ENCODE measurements around the gene IL1RAPL1. TPM values are rescaled to one million over a fixed set of nuclear protein-coding genes. Genes with fewer than 3 reads are reported as not detected.

IL1RAPL1 gene
- total and polyA plus RNA-seq, 9 donors: 0.39 to 2.3 (median 1.2) TPM

GRCh38 chrX:29196501-29196900 is 609.3 kb downstream of the IL1RAPL1 start:
- no peaks in the 10 kb centered on the region for H3K9me3 ChIP-seq (replicated peaks; ENCODE audit: control insufficient read depth, low read depth, low read length)
- H3K27me3 ChIP-seq (ENCODE audit: control insufficient read depth, insufficient read depth, low read length): peaks cover 4% of the 10 kb centered on the region
- H3K4me3 ChIP-seq (ENCODE audit: low read length): no peak overlapping the region
- no peaks in the 10 kb centered on the region for H3K4me1 ChIP-seq (ENCODE audit: control insufficient read depth, insufficient read depth, low read length)
- no peaks in the 10 kb centered on the region for H3K36me3 ChIP-seq (ENCODE audit: control insufficient read depth, insufficient read depth, low read length)
- H3K27ac ChIP-seq (ENCODE audit: low read length): no peak overlapping the region
- DNase-seq: no peak

DNA sequence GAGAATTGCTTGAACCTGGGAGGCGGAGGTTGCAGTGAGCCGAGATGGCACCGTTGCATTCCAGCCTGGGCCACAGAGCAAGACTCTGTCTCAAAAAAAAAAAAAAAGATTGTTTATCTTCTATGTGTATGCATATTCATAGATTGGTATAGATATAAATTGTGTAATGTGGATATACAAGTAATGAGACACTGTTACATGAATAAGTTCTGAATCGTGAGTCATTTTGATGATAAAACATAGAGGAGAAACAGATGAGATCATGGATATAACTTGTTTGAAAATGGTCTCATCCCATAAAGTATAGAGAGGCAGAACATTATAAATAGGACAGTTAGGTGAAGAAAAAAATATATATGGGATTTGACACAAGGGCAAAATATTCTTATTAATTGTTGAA is 628.0 kb downstream of the IL1RAPL1 start:
- Histone ChIP-seq H3K27ac (ENCODE audit: low read length) (no peak overlapping the region), H3K36me3 (ENCODE audit: control insufficient read depth, insufficient read depth, low read length) (no peaks in the 10 kb centered on the region), H3K9me3 (replicated peaks; ENCODE audit: control insufficient read depth, low read depth, low read length) (no peaks in the 10 kb centered on the region), H3K4me1 (ENCODE audit: control insufficient read depth, insufficient read depth, low read length) (no peaks in the 10 kb centered on the region), H3K27me3 (ENCODE audit: control insufficient read depth, insufficient read depth, low read length) (no peaks in the 10 kb centered on the region), H3K4me3 (ENCODE audit: low read length) (no peak overlapping the region)
- no peak for DNase-seq
- 60% methylated on average over 1 of the region's 4 CpGs for WGBS (ENCODE audit: insufficient coverage)

DNA sequence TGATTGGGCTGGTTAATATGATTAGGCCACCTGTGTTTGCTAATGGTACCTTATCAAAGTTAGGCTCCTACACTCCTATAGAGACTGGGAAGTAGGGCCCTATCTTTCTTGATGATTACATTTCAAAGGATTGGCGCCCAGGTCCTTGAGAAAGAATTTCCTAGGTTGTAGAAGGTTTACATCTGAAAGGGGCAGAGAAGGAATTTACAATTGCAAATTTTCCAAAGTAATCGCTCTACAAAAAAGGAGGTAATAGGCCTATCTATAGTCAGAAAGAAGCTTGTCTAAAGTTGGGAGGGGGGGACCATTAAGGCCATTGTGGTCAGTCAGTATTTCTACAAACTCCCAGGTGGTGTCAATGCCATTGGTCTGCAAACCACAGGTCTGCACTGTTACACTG is 638.4 kb downstream of the IL1RAPL1 start:
- no peak overlapping the region for H3K4me3 ChIP-seq (ENCODE audit: low read length)
- H3K27me3 ChIP-seq (ENCODE audit: control insufficient read depth, insufficient read depth, low read length): no peaks in the 10 kb centered on the region
- H3K4me1 ChIP-seq (ENCODE audit: control insufficient read depth, insufficient read depth, low read length): no peaks in the 10 kb centered on the region
- no peak overlapping the region for H3K27ac ChIP-seq (ENCODE audit: low read length)
- no CpG with 5 or more reads among the region's 2 CpGs for WGBS (ENCODE audit: insufficient coverage)
- H3K36me3 ChIP-seq (ENCODE audit: control insufficient read depth, insufficient read depth, low read length): no peaks in the 10 kb centered on the region
- no peak for DNase-seq
- no peaks in the 10 kb centered on the region for H3K9me3 ChIP-seq (replicated peaks; ENCODE audit: control insufficient read depth, low read depth, low read length)

DNA sequence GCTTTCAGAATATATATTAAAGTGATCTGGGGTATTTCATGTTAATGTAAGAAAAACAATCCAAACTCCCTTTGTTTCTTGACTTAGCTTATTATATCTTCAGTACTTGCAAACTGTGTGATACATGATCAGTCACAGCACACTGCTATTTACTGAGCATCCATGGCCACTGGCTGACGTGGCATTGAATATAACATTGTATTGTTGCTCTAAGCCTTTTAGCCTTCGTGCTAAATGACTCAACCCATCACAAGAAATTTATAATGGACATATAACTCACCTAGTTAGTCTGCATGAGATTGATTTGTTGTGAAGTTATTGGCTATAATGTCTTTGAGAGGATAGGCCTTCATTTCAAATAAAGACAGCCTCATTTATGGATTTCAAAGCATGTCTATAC is 642.6 kb downstream of the IL1RAPL1 start:
- Histone ChIP-seq H3K9me3 (replicated peaks; ENCODE audit: control insufficient read depth, low read depth, low read length) (no peaks in the 10 kb centered on the region), H3K4me1 (ENCODE audit: control insufficient read depth, insufficient read depth, low read length) (no peaks in the 10 kb centered on the region), H3K27me3 (ENCODE audit: control insufficient read depth, insufficient read depth, low read length) (no peaks in the 10 kb centered on the region), H3K36me3 (ENCODE audit: control insufficient read depth, insufficient read depth, low read length) (no peaks in the 10 kb centered on the region), H3K27ac (ENCODE audit: low read length) (no peak overlapping the region), H3K4me3 (ENCODE audit: low read length) (no peak overlapping the region)
- WGBS (ENCODE audit: insufficient coverage): no CpG with 5 or more reads among the region's 2 CpGs
- DNase-seq: no peak

DNA sequence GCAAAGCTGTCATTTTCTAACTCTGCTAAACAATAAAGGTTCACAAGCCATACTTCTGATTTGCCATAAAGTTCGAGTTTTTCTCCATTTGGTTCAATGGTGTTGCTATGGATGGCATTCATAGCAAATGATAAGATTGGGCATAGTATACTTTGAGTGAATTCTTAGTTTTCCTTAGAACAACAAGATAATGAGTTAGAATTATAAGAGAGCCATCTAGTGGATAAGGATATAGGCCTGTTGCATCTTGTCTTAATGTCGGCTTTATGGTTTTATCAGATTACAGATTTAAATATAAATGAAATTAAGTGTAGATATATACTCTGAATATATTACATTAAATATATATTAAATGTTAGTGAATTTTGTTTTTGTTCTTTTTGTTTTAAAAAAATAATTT is 644.6 kb downstream of the IL1RAPL1 start:
- H3K4me1 ChIP-seq (ENCODE audit: control insufficient read depth, insufficient read depth, low read length): no peaks in the 10 kb centered on the region
- H3K27me3 ChIP-seq (ENCODE audit: control insufficient read depth, insufficient read depth, low read length): no peaks in the 10 kb centered on the region
- H3K27ac ChIP-seq (ENCODE audit: low read length): no peak overlapping the region
- no CpG with 5 or more reads among the region's 2 CpGs for WGBS (ENCODE audit: insufficient coverage)
- no peaks in the 10 kb centered on the region for H3K36me3 ChIP-seq (ENCODE audit: control insufficient read depth, insufficient read depth, low read length)
- H3K9me3 ChIP-seq (replicated peaks; ENCODE audit: control insufficient read depth, low read depth, low read length): no peaks in the 10 kb centered on the region
- peak; percentile 12 for DNase-seq
- H3K4me3 ChIP-seq (ENCODE audit: low read length): no peak overlapping the region

DNA sequence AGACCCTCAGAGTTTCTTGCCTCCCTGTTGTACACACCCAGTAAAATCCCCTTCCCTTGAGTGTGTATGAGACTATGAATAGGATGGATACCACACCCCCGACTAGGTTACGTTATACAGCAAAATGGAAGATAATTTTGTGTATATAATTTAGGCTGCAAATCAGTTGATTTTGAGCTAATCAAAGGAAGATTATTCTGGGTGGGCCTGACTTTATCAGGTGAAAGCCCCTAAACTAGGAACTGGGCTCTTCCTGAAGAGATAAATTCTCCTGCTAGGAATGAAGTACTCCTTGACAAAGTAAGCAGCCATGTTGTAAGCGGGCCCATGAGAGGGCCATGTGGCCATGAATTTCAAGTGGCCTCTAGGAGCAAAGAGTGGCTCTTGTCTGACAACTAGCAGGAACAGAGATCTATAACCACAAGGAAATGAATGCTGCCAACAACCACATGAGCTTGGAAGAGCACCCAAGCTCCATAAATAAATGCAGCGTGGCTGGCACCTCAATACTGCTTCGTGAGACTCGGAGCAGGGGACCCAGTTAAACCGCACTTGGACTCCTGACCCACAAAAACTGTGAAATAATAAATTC is 646.4 kb downstream of the IL1RAPL1 start:
- WGBS (ENCODE audit: insufficient coverage): 73% methylated on average over 1 of the region's 7 CpGs
- DNase-seq: no peak
- no peaks in the 10 kb centered on the region for H3K9me3 ChIP-seq (replicated peaks; ENCODE audit: control insufficient read depth, low read depth, low read length)
- H3K4me3 ChIP-seq (ENCODE audit: low read length): no peak overlapping the region
- H3K4me1 ChIP-seq (ENCODE audit: control insufficient read depth, insufficient read depth, low read length): no peaks in the 10 kb centered on the region
- no peak overlapping the region for H3K27ac ChIP-seq (ENCODE audit: low read length)
- H3K36me3 ChIP-seq (ENCODE audit: control insufficient read depth, insufficient read depth, low read length): no peaks in the 10 kb centered on the region
- H3K27me3 ChIP-seq (ENCODE audit: control insufficient read depth, insufficient read depth, low read length): no peaks in the 10 kb centered on the region

GRCh38 chrX:29237972-29238371 is 650.7 kb downstream of the IL1RAPL1 start:
- WGBS (ENCODE audit: insufficient coverage): 78% methylated on average over 3 of the region's 6 CpGs
- no peak for DNase-seq
- no peak overlapping the region for H3K4me3 ChIP-seq (ENCODE audit: low read length)
- no peaks in the 10 kb centered on the region for H3K27me3 ChIP-seq (ENCODE audit: control insufficient read depth, insufficient read depth, low read length)
- H3K27ac ChIP-seq (ENCODE audit: low read length): no peak overlapping the region
- no peaks in the 10 kb centered on the region for H3K9me3 ChIP-seq (replicated peaks; ENCODE audit: control insufficient read depth, low read depth, low read length)
- H3K36me3 ChIP-seq (ENCODE audit: control insufficient read depth, insufficient read depth, low read length): no peaks in the 10 kb centered on the region
- no peaks in the 10 kb centered on the region for H3K4me1 ChIP-seq (ENCODE audit: control insufficient read depth, insufficient read depth, low read length)

DNA sequence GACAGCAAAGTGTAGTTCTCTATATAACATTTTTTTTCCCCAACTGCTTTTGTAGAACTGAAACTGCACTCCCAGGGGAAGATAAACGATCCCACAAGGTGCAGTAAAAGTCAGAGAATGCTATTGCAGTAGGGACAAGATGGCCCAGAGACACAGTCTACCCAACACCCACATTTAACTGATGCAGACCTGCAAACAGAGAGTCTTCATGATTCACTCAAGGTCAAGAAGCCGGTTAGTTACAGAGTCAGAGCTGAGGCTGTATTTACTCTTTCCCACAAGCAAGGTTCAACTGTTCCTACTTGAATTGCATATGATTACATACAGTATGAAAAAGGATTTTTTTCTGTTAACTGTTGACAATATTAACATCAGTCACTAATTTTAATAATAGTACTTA is 654.6 kb downstream of the IL1RAPL1 start:
- no peak for DNase-seq
- no peak overlapping the region for H3K27ac ChIP-seq (ENCODE audit: low read length)
- no peaks in the 10 kb centered on the region for H3K4me1 ChIP-seq (ENCODE audit: control insufficient read depth, insufficient read depth, low read length)
- no peaks in the 10 kb centered on the region for H3K36me3 ChIP-seq (ENCODE audit: control insufficient read depth, insufficient read depth, low read length)
- H3K27me3 ChIP-seq (ENCODE audit: control insufficient read depth, insufficient read depth, low read length): peaks cover 3% of the 10 kb centered on the region
- H3K9me3 ChIP-seq (replicated peaks; ENCODE audit: control insufficient read depth, low read depth, low read length): no peaks in the 10 kb centered on the region
- no CpG with 5 or more reads among the region's 2 CpGs for WGBS (ENCODE audit: insufficient coverage)
- no peak overlapping the region for H3K4me3 ChIP-seq (ENCODE audit: low read length)

DNA sequence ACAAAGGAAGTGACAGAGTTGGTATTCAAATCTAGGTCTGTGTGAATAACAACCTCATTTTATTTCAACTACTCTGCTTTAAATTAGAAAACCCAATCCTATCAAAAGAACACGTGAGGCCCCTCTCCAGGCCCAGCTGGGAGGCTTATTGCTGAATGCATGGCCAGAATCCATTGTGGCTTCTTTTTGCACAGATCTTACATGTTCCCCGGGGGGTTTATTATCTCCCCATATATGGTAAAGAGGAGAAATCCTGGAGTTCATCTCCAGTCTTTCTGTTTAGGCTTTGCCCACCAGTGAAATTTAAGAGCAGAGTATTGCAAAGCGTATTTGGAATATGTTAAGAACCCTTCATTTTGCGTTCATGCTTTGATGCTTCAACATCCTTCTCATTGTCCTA is 655.6 kb downstream of the IL1RAPL1 start:
- WGBS (ENCODE audit: insufficient coverage): 93% methylated on average over 1 of the region's 4 CpGs
- Histone ChIP-seq H3K4me3 (ENCODE audit: low read length) (no peak overlapping the region), H3K27me3 (ENCODE audit: control insufficient read depth, insufficient read depth, low read length) (peaks cover 3% of the 10 kb centered on the region), H3K36me3 (ENCODE audit: control insufficient read depth, insufficient read depth, low read length) (no peaks in the 10 kb centered on the region), H3K9me3 (replicated peaks; ENCODE audit: control insufficient read depth, low read depth, low read length) (no peaks in the 10 kb centered on the region), H3K4me1 (ENCODE audit: control insufficient read depth, insufficient read depth, low read length) (no peaks in the 10 kb centered on the region), H3K27ac (ENCODE audit: low read length) (no peak overlapping the region)
- no peak for DNase-seq

- H3K9me3 ChIP-seq (replicated peaks; ENCODE audit: control insufficient read depth, low read depth, low read length): no peaks in the 10 kb centered on the region
- no peak for DNase-seq
- H3K36me3 ChIP-seq (ENCODE audit: control insufficient read depth, insufficient read depth, low read length): no peaks in the 10 kb centered on the region
- no peak overlapping the region for H3K27ac ChIP-seq (ENCODE audit: low read length)
- H3K27me3 ChIP-seq (ENCODE audit: control insufficient read depth, insufficient read depth, low read length): peaks cover 3% of the 10 kb centered on the region
- WGBS (ENCODE audit: insufficient coverage): no CpG with 5 or more reads among the region's 2 CpGs
- no peak overlapping the region for H3K4me3 ChIP-seq (ENCODE audit: low read length)
- no peaks in the 10 kb centered on the region for H3K4me1 ChIP-seq (ENCODE audit: control insufficient read depth, insufficient read depth, low read length)
Measured at GRCh38 chrX:29243942-29244341, 656.7 kb downstream of the IL1RAPL1 start.

DNA sequence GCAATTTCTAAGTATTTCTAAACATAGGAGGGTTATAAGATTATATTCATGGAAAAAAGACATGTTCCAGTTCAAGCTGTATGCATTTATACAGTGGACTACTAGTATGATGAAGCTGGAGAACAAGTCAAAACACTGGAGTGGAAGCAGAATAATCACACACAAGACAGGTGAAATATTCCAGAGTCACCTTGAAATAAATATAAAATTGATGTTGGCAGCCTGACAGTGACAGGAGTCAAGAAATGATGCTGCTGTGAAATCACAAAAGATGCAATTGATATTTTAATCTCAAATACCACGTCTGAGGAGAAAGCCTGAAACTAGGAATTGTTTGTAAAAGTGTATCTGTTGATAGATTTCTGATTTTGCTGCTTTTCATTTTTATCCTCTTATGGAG is 667.3 kb downstream of the IL1RAPL1 start:
- no CpG with 5 or more reads among the region's 1 CpG for whole genome bisulfite sequencing (ENCODE audit: insufficient coverage)
- H3K27ac ChIP-seq (ENCODE audit: low read length): no peak overlapping the region

More for the DNA sequence above, 667.3 kb downstream of the IL1RAPL1 start:
- no peaks in the 10 kb centered on the region for H3K4me1 ChIP-seq (ENCODE audit: control insufficient read depth, insufficient read depth, low read length)
- H3K4me3 ChIP-seq (ENCODE audit: low read length): no peak overlapping the region
- no peaks in the 10 kb centered on the region for H3K9me3 ChIP-seq (replicated peaks; ENCODE audit: control insufficient read depth, low read depth, low read length)
- H3K27me3 ChIP-seq (ENCODE audit: control insufficient read depth, insufficient read depth, low read length): no peaks in the 10 kb centered on the region
- DNase-seq: no peak
- H3K36me3 ChIP-seq (ENCODE audit: control insufficient read depth, insufficient read depth, low read length): no peaks in the 10 kb centered on the region
